ENCODE measurements around the gene FAM50B. TPM values are rescaled to one million over a fixed set of nuclear protein-coding genes. Genes with fewer than 3 reads are reported as not detected.
A peak's percentile ranks its signal among the peaks of the same experiment; 100 is the strongest.

Gene FAM50B
- total and polyA plus RNA-seq, 2 of the 4 experiments (the other 2 are of a cell fraction) = 4.1 to 7.4 TPM

- Histone ChIP-seq H4K5ac (ENCODE audit: low read depth, low read length) (no peak overlapping the region), H3K9ac (ENCODE audit: low read depth, low read length) (no peak overlapping the region), H4K91ac (ENCODE audit: insufficient read depth, low read depth, low read length) (no peak overlapping the region), H3K36me3 (ENCODE audit: control insufficient read depth, insufficient read depth, low read length) (no peaks in the 10 kb centered on the region), H4K20me1 (ENCODE audit: insufficient read depth, low read length) (no peaks in the 10 kb centered on the region), H3K56ac (ENCODE audit: extremely low read depth, insufficient read depth, low read length) (no peak overlapping the region), H3K4me1 (ENCODE audit: control insufficient read depth, insufficient read depth, low read length) (peaks cover 11% of the 10 kb centered on the region), H3K4me3 (ENCODE audit: insufficient read depth, low read depth, low read length) (no peak overlapping the region), H2AK9ac (replicated peaks; ENCODE audit: low read depth, low read length, poor library complexity) (peak overlapping the region; percentile 9), H3K18ac (ENCODE audit: low read depth, low read length) (no peak overlapping the region), H2BK5ac (ENCODE audit: low read depth, low read length, poor library complexity, severe bottlenecking) (no peak overlapping the region), H2AFZ (replicated peaks; ENCODE audit: low read length, poor library complexity) (no peak overlapping the region), H3K23ac (ENCODE audit: low read depth, low read length) (no peak overlapping the region), H2AK5ac (ENCODE audit: low read depth, low read length) (no peak overlapping the region; the same call in 1 of the 2 replicates), H2BK120ac (ENCODE audit: low read depth, low read length) (no peak overlapping the region; the same call in 1 of the 2 replicates), H3K4ac (ENCODE audit: low read depth, low read length) (peak overlapping the region; percentile 84; the same call in 1 of the 2 replicates), H3K9me3 (ENCODE audit: control insufficient read depth, insufficient read depth, low read length) (no peaks in the 10 kb centered on the region), H3K27me3 (ENCODE audit: control insufficient read depth, insufficient read depth, low read length) (no peaks in the 10 kb centered on the region), H2BK20ac (ENCODE audit: low read depth, low read length) (peak overlapping the region; percentile 89), H3K79me1 (ENCODE audit: low read depth in 1 of 2, low read length in 2 of 2) (peaks cover 0 to 3% of the 10 kb centered on the region in 2 experiments; a peak in 1 of 4 replicates), H2BK15ac (ENCODE audit: low read depth, low read length) (0 out of 3 replicates have a peak overlapping the region, but pooled peaks have one; percentile 77), H3K14ac (replicated peaks; ENCODE audit: low read depth, low read length) (no peak overlapping the region; the same call in 1 of the 2 replicates), H4K8ac (ENCODE audit: low read depth in 2 of 2, low read length in 2 of 2) (no peak overlapping the region), H3K9me1 (ENCODE audit: insufficient read depth, low read length) (peaks cover 19% of the 10 kb centered on the region), H3K4me2 (ENCODE audit: low read depth, low read length) (no peak overlapping the region), H3K27ac (ENCODE audit: insufficient read depth, low read length) (no peak overlapping the region)
- ATAC-seq (ENCODE audit: low read depth) (no peak), DNase-seq (no peak)
- dilution Hi-C loops (cut with HindIII; ENCODE audit: low sequenced_read_pairs, unreplicated experiment) (no loop called here), in situ Hi-C loops (cut with MboI; ENCODE audit: low sequenced_read_pairs) (no loop called here), intact Hi-C loops (cut with micrococcal nuclease) (no loop called here)
- no peak for TF ChIP-seq MXI1 (IDR thresholded peaks at IDR 0.05; ENCODE audit: borderline replicate concordance, low read depth, low read length)
- TF ChIP-seq RCOR1 (IDR thresholded peaks at IDR 0.05; ENCODE audit: insufficient replicate concordance, low read length) = no peak
- TF ChIP-seq MAZ (IDR thresholded peaks at IDR 0.05; ENCODE audit: borderline replicate concordance, low read depth, low read length) = no peak
- no peak for TF ChIP-seq RFX5 (IDR thresholded peaks at IDR 0.05; ENCODE audit: low read depth, low read length)
- TF ChIP-seq MAFK (IDR thresholded peaks at IDR 0.05; ENCODE audit: low read depth, low read length) = no peak
- no peak for TF ChIP-seq ELK1 (IDR thresholded peaks at IDR 0.05; ENCODE audit: borderline replicate concordance, low read depth, low read length)
- TF ChIP-seq RAD21 (IDR thresholded peaks at IDR 0.05; ENCODE audit: low read length) = no peak
- TF ChIP-seq FOS (IDR thresholded peaks at IDR 0.05; ENCODE audit: low read depth, low read length) = no peak
- no peak for TF ChIP-seq POLR2A (IDR thresholded peaks at IDR 0.05; ENCODE audit: low read depth, low read length)
- TF ChIP-seq BHLHE40 (IDR thresholded peaks at IDR 0.05; ENCODE audit: low read depth, low read length) = no peak
- POLR2A ChIA-PET (ENCODE audit: unreplicated experiment) = interaction anchor here (0.9 kb wide), 1 partner anchor 12 kb away, joined by 3 read pairs; no protein-coding TSS in a partner anchor
- no TSS peak for BruUV-seq (replicated peaks)
- 94% methylated on average over 5 of the region's 15 CpGs; no CpG with 5 or more reads in 1 of the 2 experiments for WGBS, 2 experiments (ENCODE audit: extremely low coverage in 2 of 2, insufficient read length in 1 of 2)
- CTCF ChIA-PET = no interaction called here
Measured at GRCh38 chr6:3813918-3814317, 35.3 kb upstream of the FAM50B start.

Data from IMR-90 (cell line).